ENCODE results near the gene KHDC1L.
"Not testable (repeated sequence)": the region's sequence is repeated elsewhere in the genome, so short reads cannot be mapped to it uniquely, and the experiment has no call there.

Gene KHDC1L, protein sequence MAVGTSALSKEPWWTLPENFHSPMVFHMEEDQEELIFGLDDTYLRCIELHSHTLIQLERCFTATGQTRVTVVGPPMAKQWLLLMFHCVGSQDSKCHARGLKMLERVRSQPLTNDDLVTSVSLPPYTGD

DNA sequence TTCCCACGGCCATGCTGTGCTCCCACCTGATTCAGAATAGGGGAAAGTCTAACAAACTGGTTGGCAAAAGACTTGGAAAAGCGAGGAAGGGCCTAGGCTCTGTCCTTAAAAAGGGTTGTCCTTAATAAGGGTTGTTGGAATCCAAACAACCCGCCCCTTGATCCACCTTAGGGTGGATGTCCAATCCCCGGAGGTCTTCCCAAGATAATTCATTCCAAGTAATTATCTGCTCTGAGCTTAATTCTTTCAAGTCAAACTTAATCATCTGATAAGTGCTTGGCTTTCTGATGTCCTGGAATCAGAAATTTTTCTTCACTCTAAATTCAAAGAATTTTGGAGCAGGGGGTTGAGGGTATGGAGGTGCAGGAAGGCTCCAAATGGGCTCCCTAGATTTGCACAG is at the start of gene KHDC1L:
TSS of gene KHDC1L (minus strand) at position 101 of the 400 bp plus-strand sequence. CDS start at position 13, 88 bp downstream.
- no peak for DNase-seq (ENCODE audit: low read depth)

DNA sequence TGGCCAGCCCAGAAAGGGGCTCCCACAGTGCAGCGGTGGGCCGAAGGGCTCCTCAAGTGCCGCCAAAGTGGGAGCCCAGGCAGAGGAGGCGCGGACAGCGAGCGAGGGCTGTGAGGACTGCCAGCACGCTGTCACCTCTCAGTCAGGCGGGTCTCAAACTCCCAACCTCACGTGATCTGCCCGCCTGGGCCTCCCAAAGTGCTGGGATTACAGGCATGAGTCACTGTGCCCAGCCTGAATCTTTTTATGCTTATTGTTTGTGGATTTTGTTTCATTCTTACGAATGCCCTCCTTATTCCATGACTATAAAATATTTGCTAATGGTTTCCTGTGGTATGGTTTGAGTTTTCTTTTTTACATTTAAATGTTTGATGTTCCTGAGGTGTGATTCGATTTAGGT is 44.0 kb upstream of the KHDC1L start:
- not testable (repeated sequence) for DNase-seq (ENCODE audit: low read depth)

- DNase-seq (ENCODE audit: low read depth), result not testable (repeated sequence)
Measured at GRCh38 chr6:73268896-73269295, 43.6 kb upstream of the KHDC1L start.

DNA sequence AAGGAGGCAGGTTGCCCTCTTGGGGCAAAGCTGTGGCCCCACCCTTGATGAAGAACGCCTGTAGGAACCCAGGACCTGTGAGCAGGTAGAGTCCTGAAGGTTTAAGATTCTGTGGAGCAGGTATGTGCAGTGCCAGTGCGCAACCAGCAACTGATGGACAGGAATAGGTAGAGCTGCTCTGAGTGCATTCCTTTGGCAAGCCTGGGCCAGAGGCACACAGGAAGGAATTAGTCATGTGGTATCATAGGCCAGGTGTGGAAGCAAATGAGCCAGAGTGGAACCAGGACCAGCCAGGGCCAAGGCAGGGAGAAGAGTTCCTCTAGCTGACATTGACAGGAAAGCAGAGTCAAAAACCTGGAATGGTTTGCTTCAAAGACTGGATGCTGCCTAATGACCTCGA is 39.1 kb upstream of the KHDC1L start:
- no peak for DNase-seq (ENCODE audit: low read depth)

DNA sequence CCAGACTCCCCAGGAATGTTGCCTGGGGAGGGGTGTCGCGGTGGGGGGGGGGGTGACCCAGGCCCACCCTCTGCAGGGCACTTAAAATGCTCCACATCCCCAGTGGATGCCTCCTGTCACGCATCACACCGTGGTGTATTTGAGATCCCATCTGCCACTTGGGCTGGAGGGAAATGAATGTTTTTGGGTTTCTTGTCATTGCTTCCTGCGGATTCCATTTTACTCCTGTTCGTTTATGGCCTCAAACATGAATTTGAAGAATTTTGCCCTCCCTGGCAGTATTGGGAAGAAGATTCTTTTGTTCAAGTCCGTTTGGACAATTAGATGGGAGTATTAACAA is 38.2 kb upstream of the KHDC1L start:
- DNase-seq (ENCODE audit: low read depth), result no peak

DNA sequence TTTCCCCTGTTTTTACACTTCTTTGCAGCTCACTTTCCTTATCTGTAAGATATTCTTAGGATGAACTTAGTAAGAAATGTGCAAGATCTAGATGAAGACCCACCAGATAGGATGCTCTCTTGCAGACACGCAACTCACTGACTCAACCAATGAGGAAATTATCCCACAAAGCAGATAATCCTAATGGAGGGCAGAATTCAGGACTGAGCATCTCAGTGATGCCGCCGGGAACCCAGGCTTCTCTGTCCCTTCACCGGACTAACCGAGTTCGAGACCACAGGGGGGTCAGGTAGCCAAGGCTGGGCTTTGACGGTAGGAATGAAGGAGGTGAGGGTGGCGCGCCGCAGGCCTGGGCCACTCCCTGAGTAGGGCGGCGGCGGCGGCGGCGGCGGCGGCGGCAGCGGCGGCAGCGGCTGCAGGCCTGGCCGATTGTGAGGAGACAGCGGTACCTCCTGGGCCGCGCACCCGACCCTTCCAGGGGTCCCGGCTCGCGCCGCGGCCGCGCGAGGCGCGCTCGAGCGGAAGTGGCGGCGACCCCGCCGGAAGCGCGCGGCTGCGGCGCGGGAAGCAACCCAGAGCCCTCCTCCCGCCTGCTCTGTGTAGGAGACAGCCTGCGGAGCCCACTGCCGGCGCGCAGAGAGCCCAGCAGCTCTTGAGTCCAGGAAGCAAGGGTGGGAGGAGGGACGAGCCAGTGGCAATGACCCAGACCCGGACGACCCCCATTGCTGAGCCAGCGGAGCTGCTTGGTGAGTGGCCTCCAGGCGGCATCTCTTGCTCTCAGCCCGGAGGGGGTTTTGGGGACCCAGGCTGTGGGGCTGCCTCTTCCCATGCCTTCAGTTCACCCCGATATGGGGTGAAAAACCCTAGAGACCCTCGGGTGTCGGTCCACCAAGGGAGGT is 37.6 kb upstream of the KHDC1L start, which contains the start of gene KHDC1:
TSS of gene KHDC1 (minus strand) at position 526 of the 899 bp plus-strand sequence. CDS start 20,679 bp downstream, outside the sequence.
- DNase-seq (ENCODE audit: low read depth), result peak; percentile 14

DNA sequence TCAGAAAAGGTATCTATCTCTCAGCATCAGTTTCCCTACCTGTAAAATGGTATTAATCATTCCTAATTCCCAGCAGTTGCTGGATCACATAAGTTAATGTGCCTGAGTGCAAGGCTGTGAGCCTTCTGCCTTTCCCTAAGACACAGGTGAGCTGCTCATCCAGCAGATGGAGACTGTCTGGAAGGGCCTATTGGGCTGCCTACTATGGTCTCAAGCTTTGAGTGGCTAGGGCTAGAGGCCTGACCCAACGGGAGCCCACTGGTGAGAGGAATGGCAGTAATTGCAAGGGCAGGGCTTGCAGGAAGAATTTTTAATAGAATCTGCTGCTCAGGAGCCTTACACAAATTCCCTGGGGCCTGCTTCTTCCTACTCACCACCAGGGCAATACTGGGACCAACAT is 33.4 kb upstream of the KHDC1L start:
- DNase-seq (ENCODE audit: low read depth), result no peak

DNA sequence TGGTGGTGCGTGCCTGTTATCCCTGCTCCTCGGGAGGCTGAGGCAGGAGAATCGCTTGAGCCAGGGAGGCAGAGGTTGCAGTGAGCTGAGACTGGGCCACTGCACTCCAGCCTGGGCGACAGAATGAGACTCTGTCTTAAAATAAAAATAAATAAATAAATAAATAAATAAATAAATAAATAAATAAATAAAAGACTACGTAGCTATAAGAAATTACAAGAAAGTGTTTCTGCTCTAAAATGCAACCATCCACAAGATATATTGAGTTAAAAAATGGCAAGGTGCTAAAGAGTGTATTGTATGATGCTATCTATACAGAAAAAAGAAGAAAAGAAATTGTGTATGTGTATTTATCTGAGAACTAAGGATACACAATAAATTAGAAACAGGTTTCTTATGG is 29.0 kb upstream of the KHDC1L start:
- not testable (repeated sequence) for DNase-seq (ENCODE audit: low read depth)

DNA sequence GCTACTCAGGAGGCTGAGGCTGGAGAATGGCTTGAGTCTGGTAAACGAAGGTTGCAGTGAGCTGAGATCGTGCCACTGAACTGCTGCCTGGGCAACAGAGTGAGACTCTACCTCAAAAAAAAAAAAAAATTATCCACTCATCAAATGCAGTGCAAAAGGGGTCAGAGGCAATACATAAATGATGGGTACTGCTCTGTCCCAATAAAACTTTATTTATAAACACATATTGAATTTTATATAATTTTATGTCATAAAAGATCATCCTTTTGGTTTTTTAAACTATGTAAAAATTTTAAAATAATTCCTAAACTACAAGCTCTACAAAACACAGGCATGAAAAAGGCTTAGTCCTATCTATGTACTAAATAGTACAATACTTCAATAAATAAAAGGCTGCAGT is 27.4 kb upstream of the KHDC1L start:
- DNase-seq (ENCODE audit: low read depth), result no peak

- no peak for DNase-seq (ENCODE audit: low read depth)
Measured at GRCh38 chr6:73250016-73250415, 24.7 kb upstream of the KHDC1L start.

GRCh38 chr6:73248192-73248903 is 23.1 kb upstream of the KHDC1L start:
- DNase-seq (ENCODE audit: low read depth), result no peak

- DNase-seq (ENCODE audit: low read depth), result no peak
Measured at GRCh38 chr6:73242001-73242400, 16.7 kb upstream of the KHDC1L start.

- no peak for DNase-seq (ENCODE audit: low read depth)
Measured at GRCh38 chr6:73240730-73241129, 15.4 kb upstream of the KHDC1L start.

DNA sequence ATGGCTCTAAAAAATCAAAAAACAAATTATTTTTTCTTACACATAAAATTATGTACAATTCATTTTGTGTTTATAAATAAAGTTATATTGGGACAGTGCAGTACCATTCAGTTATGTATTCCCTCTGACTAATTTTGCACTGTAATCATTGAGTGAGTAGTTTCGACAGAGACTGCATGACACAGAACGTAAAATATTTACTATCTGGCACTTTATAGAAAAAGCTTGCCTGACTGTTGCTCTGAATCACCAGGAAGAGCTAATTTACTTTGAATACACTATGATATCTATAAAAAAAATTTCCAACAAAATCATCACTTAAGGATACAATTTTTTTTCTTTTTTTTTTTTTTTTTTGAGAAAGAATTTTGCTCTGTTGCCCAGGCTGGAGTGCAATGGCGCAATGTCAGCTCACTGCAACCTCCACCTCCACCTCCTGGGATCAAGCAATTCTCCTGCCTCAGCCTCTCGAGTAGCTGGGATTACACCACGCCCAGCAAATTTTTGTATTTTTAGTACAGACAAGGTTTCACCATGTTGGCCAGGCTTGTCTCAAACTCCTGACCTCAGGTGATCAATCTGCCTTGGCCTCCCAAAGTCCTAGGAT is 11.0 kb upstream of the KHDC1L start:
- DNase-seq (ENCODE audit: low read depth), result peak; percentile 17

DNA sequence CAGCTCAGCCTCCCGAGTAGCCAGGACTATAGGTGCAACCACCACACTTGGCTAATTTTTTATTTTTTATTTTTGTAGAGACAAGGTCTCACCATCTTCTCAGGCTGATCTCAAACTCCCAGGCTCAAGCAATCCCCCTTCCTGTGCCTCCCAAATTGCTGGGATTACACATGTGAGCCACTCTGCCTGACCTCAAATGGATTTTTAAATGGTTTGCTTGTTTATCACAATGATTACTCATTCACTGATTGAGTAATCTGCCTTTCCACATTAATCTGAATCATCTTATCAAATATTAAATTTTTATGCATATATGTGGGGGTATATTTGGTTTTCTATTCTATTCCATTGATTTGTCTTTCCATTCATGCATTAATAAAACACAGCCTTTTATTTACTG is 9.4 kb upstream of the KHDC1L start:
- DNase-seq (ENCODE audit: low read depth), result peak; percentile 19

DNA sequence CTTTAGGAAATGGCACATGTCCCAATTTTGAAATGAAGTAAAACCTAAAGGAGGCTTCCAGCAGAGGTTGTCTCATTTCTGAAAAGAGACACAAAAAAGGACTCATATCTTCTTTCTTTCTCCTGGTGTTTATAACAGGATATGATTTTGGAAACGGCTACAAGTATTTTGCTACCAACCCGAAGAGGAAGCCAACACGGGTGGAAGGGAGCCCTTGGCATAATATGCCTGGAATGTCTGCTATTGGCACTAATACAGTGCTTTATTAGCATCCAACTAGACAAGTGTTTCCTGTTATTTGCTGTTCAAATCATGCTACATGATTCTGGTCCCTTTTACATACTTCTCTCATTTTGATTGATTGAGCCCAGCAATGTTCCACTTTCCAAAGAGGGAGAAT is 8.7 kb upstream of the KHDC1L start:
- not testable (repeated sequence) for DNase-seq (ENCODE audit: low read depth)

- no peak for DNase-seq (ENCODE audit: low read depth)
Measured at GRCh38 chr6:73233048-73233447, 7.8 kb upstream of the KHDC1L start.

DNA sequence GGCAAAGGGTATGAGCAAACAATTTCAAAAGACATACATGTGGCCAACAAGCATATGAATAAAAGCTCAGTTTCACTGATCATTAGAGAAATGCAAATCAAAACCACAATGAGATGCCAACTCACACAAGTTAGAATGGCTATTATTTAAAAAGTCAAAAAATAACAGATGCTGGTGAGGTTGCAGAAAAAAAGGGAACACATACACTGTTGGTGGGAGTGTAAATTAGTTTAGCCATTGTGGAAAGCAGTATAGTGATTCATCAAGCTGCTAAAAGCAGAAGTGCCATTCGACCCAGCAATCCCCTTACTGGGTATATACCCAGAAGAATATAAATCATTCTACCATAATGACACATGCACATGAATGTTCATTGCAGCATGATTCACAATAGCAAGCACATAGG is 6.7 kb upstream of the KHDC1L start:
- DNase-seq (ENCODE audit: low read depth), result no peak

GRCh38 chr6:73227606-73228255 is 2.4 kb upstream of the KHDC1L start:
- DNase-seq (ENCODE audit: low read depth), result no peak

DNA sequence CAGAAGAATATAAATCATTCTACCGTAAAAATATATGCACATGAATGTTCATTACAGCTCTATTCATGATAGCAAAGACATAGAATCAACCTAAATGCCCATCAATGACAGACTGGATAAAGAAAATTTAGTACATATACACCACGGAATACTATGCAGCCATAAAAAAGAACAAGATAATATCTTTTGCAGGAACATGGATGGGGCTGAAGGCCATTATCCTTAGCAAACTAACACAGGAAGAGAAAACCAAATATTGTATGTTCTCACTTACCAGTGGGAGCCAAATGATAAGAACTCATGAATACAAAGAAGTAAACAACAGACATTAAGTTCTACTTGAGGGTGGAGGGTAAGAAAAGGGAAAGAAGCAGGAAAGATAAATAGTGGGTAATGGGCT is 8.4 kb downstream of the KHDC1L start:
- no peak for DNase-seq (ENCODE audit: low read depth)

GRCh38 chr6:73209117-73209516 is 16.2 kb downstream of the KHDC1L start:
- no peak for DNase-seq (ENCODE audit: low read depth)

- no peak for DNase-seq (ENCODE audit: low read depth)
Measured at GRCh38 chr6:73207221-73207837, 18.0 kb downstream of the KHDC1L start.
